ENCODE measurements around the gene PTPRS.

Gene PTPRS

GRCh38 chr19:5355693-5356092 is 15.1 kb upstream of the PTPRS start:
- TF ChIP-seq EZH2 (optimal IDR thresholded peaks at IDR 0.05; ENCODE audit: low read depth, low read length) (no peak), EZH2phosphoT487 (IDR thresholded peaks at IDR 0.05; ENCODE audit: low read length) (no peak), CTCF (IDR thresholded peaks at IDR 0.05; ENCODE audit: low read length) (no peak)
- Histone ChIP-seq H3K27me3 (replicated peaks; ENCODE audit: insufficient read depth, low read length) (peaks cover 96% of the 10 kb centered on the region), H3K79me2 (ENCODE audit: low read length) (no peaks in the 10 kb centered on the region), H3K4me3 (ENCODE audit: low read length) (no peak overlapping the region), H2AFZ (ENCODE audit: low read length) (no peak overlapping the region), H3K9me3 (replicated peaks; ENCODE audit: insufficient read depth, low read length) (no peaks in the 10 kb centered on the region), H4K20me1 (ENCODE audit: insufficient read depth, low read length) (no peaks in the 10 kb centered on the region), H3K9ac (ENCODE audit: low read length) (no peak overlapping the region), H3K4me2 (ENCODE audit: low read depth, low read length) (no peak overlapping the region), H3K36me3 (replicated peaks; ENCODE audit: insufficient read depth, low read length) (no peaks in the 10 kb centered on the region), H3K4me1 (ENCODE audit: low read length) (no peaks in the 10 kb centered on the region), H3K9me2 (replicated peaks; ENCODE audit: insufficient read depth, low read length) (no peaks in the 10 kb centered on the region), H3F3A (ENCODE audit: insufficient read depth, low read length) (no peaks in the 10 kb centered on the region), H3K27ac (ENCODE audit: low read length) (no peak overlapping the region)
- no peak for DNase-seq

- Histone ChIP-seq H3K36me3 (replicated peaks; ENCODE audit: insufficient read depth, low read length) (no peaks in the 10 kb centered on the region), H3K4me2 (ENCODE audit: low read depth, low read length) (no peak overlapping the region), H3K79me2 (ENCODE audit: low read length) (no peaks in the 10 kb centered on the region)
Observed at GRCh38 chr19:5355076-5355475, 14.5 kb upstream of the PTPRS start.

GRCh38 chr19:5354403-5354802 is 13.8 kb upstream of the PTPRS start:
- H3K4me3 ChIP-seq (ENCODE audit: low read length): no peak overlapping the region
- H3K9ac ChIP-seq (ENCODE audit: low read length): no peak overlapping the region
- H4K20me1 ChIP-seq (ENCODE audit: insufficient read depth, low read length): no peaks in the 10 kb centered on the region
- H3K4me1 ChIP-seq (ENCODE audit: low read length): no peaks in the 10 kb centered on the region
- no peak overlapping the region for H3K27ac ChIP-seq (ENCODE audit: low read length)
- H3K9me3 ChIP-seq (replicated peaks; ENCODE audit: insufficient read depth, low read length): no peaks in the 10 kb centered on the region
- H3K4me2 ChIP-seq (ENCODE audit: low read depth, low read length): no peak overlapping the region
- no peaks in the 10 kb centered on the region for H3K36me3 ChIP-seq (replicated peaks; ENCODE audit: insufficient read depth, low read length)
- H3K79me2 ChIP-seq (ENCODE audit: low read length): no peaks in the 10 kb centered on the region
- H3F3A ChIP-seq (ENCODE audit: insufficient read depth, low read length): no peaks in the 10 kb centered on the region
- peaks cover 95% of the 10 kb centered on the region for H3K27me3 ChIP-seq (replicated peaks; ENCODE audit: insufficient read depth, low read length)
- no peak overlapping the region for H2AFZ ChIP-seq (ENCODE audit: low read length)
- H3K9me2 ChIP-seq (replicated peaks; ENCODE audit: insufficient read depth, low read length): no peaks in the 10 kb centered on the region
- TF ChIP-seq CTCF (IDR thresholded peaks at IDR 0.05; ENCODE audit: low read length) (peak; percentile 24), EZH2phosphoT487 (IDR thresholded peaks at IDR 0.05; ENCODE audit: low read length) (no peak), EZH2 (optimal IDR thresholded peaks at IDR 0.05; ENCODE audit: low read depth, low read length) (no peak)
- no peak for DNase-seq

More at GRCh38 chr19:5355076-5355475, 14.5 kb upstream of the PTPRS start:
- Histone ChIP-seq H3K9me3 (replicated peaks; ENCODE audit: insufficient read depth, low read length) (no peaks in the 10 kb centered on the region), H3K9ac (ENCODE audit: low read length) (no peak overlapping the region), H2AFZ (ENCODE audit: low read length) (no peak overlapping the region), H3K9me2 (replicated peaks; ENCODE audit: insufficient read depth, low read length) (no peaks in the 10 kb centered on the region), H3K27me3 (replicated peaks; ENCODE audit: insufficient read depth, low read length) (peaks cover 94% of the 10 kb centered on the region), H4K20me1 (ENCODE audit: insufficient read depth, low read length) (no peaks in the 10 kb centered on the region), H3K4me3 (ENCODE audit: low read length) (no peak overlapping the region), H3K27ac (ENCODE audit: low read length) (no peak overlapping the region), H3K4me1 (ENCODE audit: low read length) (no peaks in the 10 kb centered on the region), H3F3A (ENCODE audit: insufficient read depth, low read length) (no peaks in the 10 kb centered on the region)
- no peak for TF ChIP-seq EZH2phosphoT487 (IDR thresholded peaks at IDR 0.05; ENCODE audit: low read length)
- no peak for TF ChIP-seq CTCF (IDR thresholded peaks at IDR 0.05; ENCODE audit: low read length)
- no peak for TF ChIP-seq EZH2 (optimal IDR thresholded peaks at IDR 0.05; ENCODE audit: low read depth, low read length)
- DNase-seq: no peak

Data from MM.1S (cell line).